Stimulated activated naive B cell treated with anti-CD40 and anti-IgM and Interleukin-4, amounts not matched to agents 10 μg/mL and 1 μg/mL and 100 μg/mL, for 72 hours (primary cell): ENCODE data around the gene KCNJ13.
A peak's percentile ranks its signal among the peaks of the same experiment; 100 is the strongest.

Experiments used
- ATAC-seq, 2 donors: fragments of 150-1000 bp; cut with Tn5 transposase; replicated peaks; 2 replicates each; pipeline ENCODE4 v1.10.0; 2021; ENCODE audit warnings: moderate library complexity in 1 of 2
- DNase-seq: peaks from one replicate; pipeline ENCODE4 v3.0.0; 2021
- H3K27ac Mint-ChIP-seq: one replicate; pipeline ENCODE4 v1.8.0; 2022; ENCODE audit warnings: mild to moderate bottlenecking, mixed read lengths
- H3K27me3 Mint-ChIP-seq, 2 donors: one replicate each; pipeline ENCODE4 v1.8.0; 2022; ENCODE audit warnings: mixed read lengths in 2 of 2
- H3K36me3 Mint-ChIP-seq, 2 donors: one replicate each; pipeline ENCODE4 v1.8.0; 2022; ENCODE audit warnings: mixed read lengths in 2 of 2, mild to moderate bottlenecking in 1 of 2
- H3K4me1 Mint-ChIP-seq, 2 donors: one replicate each; pipeline ENCODE4 v1.8.0; 2022; ENCODE audit warnings: mixed read lengths in 2 of 2, mild to moderate bottlenecking in 1 of 2
- H3K4me3 Mint-ChIP-seq, 2 donors: one replicate each; pipeline ENCODE4 v1.8.0; 2022; ENCODE audit warnings: mild to moderate bottlenecking in 2 of 2, mixed read lengths in 2 of 2, moderate library complexity in 1 of 2
- H3K9me3 Mint-ChIP-seq, 2 donors: one replicate each; pipeline ENCODE4 v1.8.0; 2022; ENCODE audit warnings: mixed read lengths in 2 of 2, mild to moderate bottlenecking in 1 of 2

The KCNJ13 gene

GRCh38 chr2:232783278-232783677 lies 6.9 kb upstream of the KCNJ13 start:
- no peak overlapping the region for H3K27ac Mint-ChIP-seq
- H3K4me1 Mint-ChIP-seq = peaks cover 7 to 12% of the 10 kb centered on the region in 2 donors
- H3K9me3 Mint-ChIP-seq = no peaks in the 10 kb centered on the region
- H3K27me3 Mint-ChIP-seq = no peaks in the 10 kb centered on the region
- no peak overlapping the region for H3K4me3 Mint-ChIP-seq
- DNase-seq = no peak
- H3K36me3 Mint-ChIP-seq = peaks cover 18 to 34% of the 10 kb centered on the region in 2 donors
- ATAC-seq = no peak

- peak; percentile 99 to 100 for ATAC-seq
- Mint-ChIP-seq H3K4me1 (peaks cover 7 to 12% of the 10 kb centered on the region in 2 donors), H3K27me3 (no peaks in the 10 kb centered on the region), H3K9me3 (no peaks in the 10 kb centered on the region), H3K4me3 (no peak overlapping the region), H3K27ac (peak overlapping the region; percentile 79), H3K36me3 (peaks cover 13 to 29% of the 10 kb centered on the region in 2 donors)
- DNase-seq = no peak
Measured at GRCh38 chr2:232781765-232782164, 5.4 kb upstream of the KCNJ13 start.

GRCh38 chr2:232779934-232780333 lies 3.6 kb upstream of the KCNJ13 start:
- no peak overlapping the region for H3K27ac Mint-ChIP-seq

GRCh38 chr2:232779465-232779864 lies 3.1 kb upstream of the KCNJ13 start:
- H3K27ac Mint-ChIP-seq = peak overlapping the region; percentile 34
- DNase-seq = no peak

More at GRCh38 chr2:232779934-232780333, 3.6 kb upstream of the KCNJ13 start:
- H3K4me3 Mint-ChIP-seq = no peak overlapping the region
- DNase-seq (no peak), ATAC-seq (no peak)
- H3K27me3 Mint-ChIP-seq = no peaks in the 10 kb centered on the region
- H3K4me1 Mint-ChIP-seq = peaks cover 7 to 12% of the 10 kb centered on the region in 2 donors
- H3K36me3 Mint-ChIP-seq = peaks cover 7 to 26% of the 10 kb centered on the region in 2 donors
- no peaks in the 10 kb centered on the region for H3K9me3 Mint-ChIP-seq

GRCh38 chr2:232777276-232777675 lies 911 bp upstream of the KCNJ13 start:
- no peak for ATAC-seq
- H3K27ac Mint-ChIP-seq = no peak overlapping the region
- no peak overlapping the region for H3K4me3 Mint-ChIP-seq
- H3K9me3 Mint-ChIP-seq = no peaks in the 10 kb centered on the region
- no peak for DNase-seq
- peaks cover 17 to 23% of the 10 kb centered on the region in 2 donors for H3K4me1 Mint-ChIP-seq
- H3K36me3 Mint-ChIP-seq = peaks cover 13 to 21% of the 10 kb centered on the region in 2 donors
- no peaks in the 10 kb centered on the region for H3K27me3 Mint-ChIP-seq

More at GRCh38 chr2:232779465-232779864, 3.1 kb upstream of the KCNJ13 start:
- Mint-ChIP-seq H3K36me3 (peaks cover 5 to 21% of the 10 kb centered on the region in 2 donors), H3K4me1 (peaks cover 7 to 12% of the 10 kb centered on the region in 2 donors), H3K9me3 (no peaks in the 10 kb centered on the region), H3K27me3 (no peaks in the 10 kb centered on the region), H3K4me3 (no peak overlapping the region)
- ATAC-seq = no peak

GRCh38 chr2:232773815-232774214 lies 2.5 kb downstream of the KCNJ13 start:
- H3K27ac Mint-ChIP-seq = peak overlapping the region; percentile 62
- peaks cover 22 to 30% of the 10 kb centered on the region in 2 donors for H3K4me1 Mint-ChIP-seq
- H3K9me3 Mint-ChIP-seq = no peaks in the 10 kb centered on the region
- no peaks in the 10 kb centered on the region for H3K27me3 Mint-ChIP-seq
- H3K36me3 Mint-ChIP-seq = peaks cover 20 to 32% of the 10 kb centered on the region in 2 donors
- peak overlapping the region in 1 of 2 donors; percentile 41 for H3K4me3 Mint-ChIP-seq
- ATAC-seq (no peak), DNase-seq (no peak)

GRCh38 chr2:232772531-232772930 lies 3.8 kb downstream of the KCNJ13 start:
- DNase-seq = peak; percentile 50
- H3K9me3 Mint-ChIP-seq = no peaks in the 10 kb centered on the region
- H3K4me3 Mint-ChIP-seq = peak overlapping the region; percentile 75 to 79
- H3K36me3 Mint-ChIP-seq = peaks cover 23 to 35% of the 10 kb centered on the region in 2 donors
- H3K27ac Mint-ChIP-seq = peak overlapping the region; percentile 93
- peaks cover 22 to 30% of the 10 kb centered on the region in 2 donors for H3K4me1 Mint-ChIP-seq
- H3K27me3 Mint-ChIP-seq = no peaks in the 10 kb centered on the region
- ATAC-seq = peak; percentile 99 to 100

GRCh38 chr2:232771870-232772269 lies 4.5 kb downstream of the KCNJ13 start:
- Mint-ChIP-seq H3K9me3 (no peaks in the 10 kb centered on the region), H3K4me3 (peak overlapping the region; percentile 5 to 57), H3K36me3 (peaks cover 23 to 35% of the 10 kb centered on the region in 2 donors), H3K4me1 (peaks cover 22 to 30% of the 10 kb centered on the region in 2 donors), H3K27me3 (no peaks in the 10 kb centered on the region), H3K27ac (peak overlapping the region; percentile 88)
- no peak for ATAC-seq
- no peak for DNase-seq

GRCh38 chr2:232770207-232770606 lies 6.2 kb downstream of the KCNJ13 start:
- H3K36me3 Mint-ChIP-seq = peaks cover 27 to 37% of the 10 kb centered on the region in 2 donors
- no peak overlapping the region for H3K27ac Mint-ChIP-seq
- no peaks in the 10 kb centered on the region for H3K27me3 Mint-ChIP-seq
- H3K9me3 Mint-ChIP-seq = no peaks in the 10 kb centered on the region
- no peak for DNase-seq
- no peak overlapping the region for H3K4me3 Mint-ChIP-seq
- no peak for ATAC-seq
- peaks cover 22 to 30% of the 10 kb centered on the region in 2 donors for H3K4me1 Mint-ChIP-seq

GRCh38 chr2:232767866-232768265 lies 8.5 kb downstream of the KCNJ13 start:
- peaks cover 22 to 43% of the 10 kb centered on the region in 2 donors for H3K36me3 Mint-ChIP-seq
- no peak overlapping the region for H3K4me3 Mint-ChIP-seq
- H3K27me3 Mint-ChIP-seq = no peaks in the 10 kb centered on the region
- H3K27ac Mint-ChIP-seq = no peak overlapping the region
- H3K9me3 Mint-ChIP-seq = no peaks in the 10 kb centered on the region
- H3K4me1 Mint-ChIP-seq = peaks cover 16 to 21% of the 10 kb centered on the region in 2 donors
- no peak for DNase-seq
- no peak for ATAC-seq

- DNase-seq (no peak), ATAC-seq (peak; percentile 51 to 65)
- no peaks in the 10 kb centered on the region for H3K9me3 Mint-ChIP-seq
- peaks cover 16 to 26% of the 10 kb centered on the region in 2 donors for H3K36me3 Mint-ChIP-seq
- H3K4me3 Mint-ChIP-seq = no peak overlapping the region
- no peaks in the 10 kb centered on the region for H3K4me1 Mint-ChIP-seq
- H3K27me3 Mint-ChIP-seq = no peaks in the 10 kb centered on the region
- H3K27ac Mint-ChIP-seq = no peak overlapping the region
Measured at GRCh38 chr2:232761301-232761907, 15.0 kb downstream of the KCNJ13 start.

- ATAC-seq = no peak
- Mint-ChIP-seq H3K4me3 (no peak overlapping the region), H3K9me3 (no peaks in the 10 kb centered on the region), H3K27me3 (no peaks in the 10 kb centered on the region), H3K27ac (peak overlapping the region; percentile 37), H3K4me1 (no peaks in the 10 kb centered on the region), H3K36me3 (peaks cover 20 to 22% of the 10 kb centered on the region in 2 donors)
- no peak for DNase-seq
Measured at GRCh38 chr2:232757905-232758304, 18.5 kb downstream of the KCNJ13 start.

- Mint-ChIP-seq H3K4me1 (no peaks in the 10 kb centered on the region), H3K9me3 (no peaks in the 10 kb centered on the region), H3K27me3 (no peaks in the 10 kb centered on the region), H3K36me3 (peaks cover 17 to 28% of the 10 kb centered on the region in 2 donors), H3K27ac (no peak overlapping the region), H3K4me3 (no peak overlapping the region)
- DNase-seq = no peak
- no peak for ATAC-seq
Measured at GRCh38 chr2:232750135-232750671, 26.2 kb downstream of the KCNJ13 start.

- Mint-ChIP-seq H3K27ac (peak overlapping the region; percentile 1), H3K27me3 (no peaks in the 10 kb centered on the region), H3K36me3 (peaks cover 17 to 28% of the 10 kb centered on the region in 2 donors), H3K4me3 (no peak overlapping the region), H3K4me1 (no peaks in the 10 kb centered on the region), H3K9me3 (no peaks in the 10 kb centered on the region)
- DNase-seq = no peak
- ATAC-seq = no peak
Measured at GRCh38 chr2:232749331-232749730, 27.0 kb downstream of the KCNJ13 start.

GRCh38 chr2:232748038-232748437 lies 28.3 kb downstream of the KCNJ13 start:
- no peaks in the 10 kb centered on the region for H3K9me3 Mint-ChIP-seq
- DNase-seq (no peak), ATAC-seq (no peak)
- no peak overlapping the region for H3K4me3 Mint-ChIP-seq
- H3K4me1 Mint-ChIP-seq = no peaks in the 10 kb centered on the region
- no peaks in the 10 kb centered on the region for H3K27me3 Mint-ChIP-seq
- no peak overlapping the region for H3K27ac Mint-ChIP-seq
- H3K36me3 Mint-ChIP-seq = peaks cover 19 to 32% of the 10 kb centered on the region in 2 donors
